PFSK-1 (cell line): ENCODE results near the gene LRRC47.

Experiments
- FOXP2 ChIP-seq: optimal IDR thresholded peaks from 2 replicates; pipeline ENCODE3; 2011; ENCODE audit warnings: borderline replicate concordance, control low read depth, inconsistent platforms; ENCODE audit not compliant: insufficient read depth; ENCODE audit errors: extremely low read length, extremely low read depth
- POLR2AphosphoS5 ChIP-seq: IDR thresholded peaks from 2 replicates; pipeline ENCODE4 v1.6.1; 2012; ENCODE audit warnings: low read depth, mild to moderate bottlenecking, control low read depth, low read length, moderate library complexity
- REST ChIP-seq, 2 experiments: IDR thresholded peaks; 2 replicates each; pipeline versions ENCODE4 v1.6.1 to v1.8.0; 2011 to 2012; ENCODE audit warnings: low read depth in 2 of 2, low read length in 2 of 2, control low read depth in 1 of 2, inconsistent platforms in 1 of 2, mild to moderate bottlenecking in 1 of 2, moderate library complexity in 1 of 2; ENCODE audit not compliant: insufficient read depth in 1 of 2
- SIN3A ChIP-seq: IDR thresholded peaks from 2 replicates; pipeline ENCODE4 v1.6.1; 2012; ENCODE audit warnings: mild to moderate bottlenecking, low read length, moderate library complexity, borderline replicate concordance; ENCODE audit not compliant: insufficient read depth
- TAF1 ChIP-seq: IDR thresholded peaks from 2 replicates; pipeline ENCODE4 v1.6.1; 2012; ENCODE audit warnings: low read length, control low read depth, borderline replicate concordance; ENCODE audit not compliant: insufficient read depth

DNA sequence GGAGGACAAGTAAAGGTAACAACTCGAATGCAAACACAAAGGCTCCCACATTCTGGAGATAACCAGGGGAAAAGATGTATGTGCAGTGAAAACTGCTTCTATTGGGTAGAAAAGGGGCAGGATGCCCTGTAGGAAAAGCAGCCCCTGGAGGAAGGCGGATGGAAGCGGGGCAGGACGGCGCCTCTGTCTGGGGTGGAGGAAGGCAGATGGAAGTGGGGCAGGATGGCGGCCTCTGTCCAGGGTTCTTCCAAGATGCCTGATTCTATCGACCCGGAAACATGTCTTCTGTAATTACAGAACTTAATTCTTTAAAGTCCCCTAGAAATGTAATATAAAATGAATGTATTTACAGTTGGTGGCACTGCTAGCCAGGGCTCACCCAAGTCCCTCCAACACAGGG lies 24.0 kb upstream of the LRRC47 start:
- TF ChIP-seq REST (IDR thresholded peaks at IDR 0.05; ENCODE audit: insufficient read depth in 1 of 2, low read depth in 2 of 2, low read length in 2 of 2) (no peak), TAF1 (no peak), SIN3A (no peak), POLR2AphosphoS5 (no peak), FOXP2 (no peak)
